Transverse colon (tissue), 4 donors: Measurements from ENCODE around the gene MYBPH. TPM values are rescaled to one million over a fixed set of nuclear protein-coding genes. Genes with fewer than 3 reads are reported as not detected.

Experiments
- DNase-seq: peaks from one replicate; pipeline ENCODE4 v3.0.0-alpha.2; 2019
- H3K27ac ChIP-seq, 4 donors: fragments of 200-600 bp; sonication (generic); 2 replicates each; pipeline ENCODE4 v1.5.1; 2016 to 2018; ENCODE audit warnings: inconsistent platforms in 4 of 4
- H3K27me3 ChIP-seq: fragments of 200-600 bp; sonication (generic); 2 replicates; pipeline ENCODE4 v1.5.1; 2017; ENCODE audit warnings: inconsistent platforms
- H3K36me3 ChIP-seq, 4 donors: fragments of 200-600 bp; sonication (generic); 2 replicates each; pipeline ENCODE4 v1.5.1; 2017 to 2019; ENCODE audit warnings: inconsistent platforms in 4 of 4
- H3K4me1 ChIP-seq, 4 donors: fragments of 200-600 bp; sonication (generic); 2 replicates each; pipeline ENCODE4 v1.5.1; 2017 to 2020; ENCODE audit warnings: inconsistent platforms in 4 of 4
- H3K4me3 ChIP-seq, 4 donors: fragments of 200-600 bp; sonication (generic); 1 replicate in 1 of 4; 2 replicates in 3 of 4; pipeline versions ENCODE4 v1.5.1 to v1.6.1; 2017 to 2019; ENCODE audit warnings: inconsistent platforms in 4 of 4
- H3K9me3 ChIP-seq, 2 donors: fragments of 200-600 bp; sonication (generic); 2 replicates each; pipeline ENCODE4 v1.5.1; 2017 to 2019; ENCODE audit warnings: inconsistent platforms in 2 of 2
- CTCF ChIP-seq, 5 experiments: fragments of 200-600 bp in 3 of 5; fragments of 450-650 bp in 2 of 5; sonication (generic) in 3 of 5; IDR thresholded peaks; 1 replicate in 2 of 5; 2 replicates in 3 of 5; pipeline ENCODE4 v1.5.1; 2016 to 2017; ENCODE audit warnings: antibody characterized with exemption in 5 of 5, inconsistent platforms in 3 of 5, mild to moderate bottlenecking in 2 of 5, moderate library complexity in 1 of 5
- EP300 ChIP-seq: sonication (generic); formaldehyde crosslinking; IDR thresholded peaks from one replicate; pipeline ENCODE4 v1.6.1; 2017; ENCODE audit warnings: antibody characterized with exemption, low read depth
- POLR2A ChIP-seq: fragments of 450-650 bp; IDR thresholded peaks from one replicate; pipeline ENCODE4 v1.6.1; 2016; ENCODE audit warnings: antibody characterized with exemption, mild to moderate bottlenecking, moderate library complexity
- POLR2AphosphoS5 ChIP-seq, 3 donors: sonication (generic); formaldehyde crosslinking; IDR thresholded peaks; one replicate each; pipeline ENCODE4 v1.6.1; 2016; ENCODE audit warnings: antibody characterized with exemption in 3 of 3
- WGBS, 2 donors: methylation state at CpG; one replicate each; pipeline ENCODE4 v1.1.5; 2018; ENCODE audit warnings: low coverage in 1 of 2; 5-methylcytosine and 5-hydroxymethylcytosine counted together
- in situ Hi-C, 4 donors: fragments of 200-750 bp; cut with MboI; loops; one replicate each; pipeline versions ENCODE4 v1.15.0 to v1.15.1; 2017; ENCODE audit warnings: low sequenced_read_pairs in 3 of 4, low pct_ligation_motif_present in 1 of 4, low pct_unique_long_range_greater_than_20kb in 1 of 4
- intact Hi-C: fragments of 100-400 bp; cut with DNase I; formaldehyde crosslinking; loops from one replicate; pipeline ENCODE4 v1.15.1; 2023; ENCODE audit warnings: low total_unique reads
- total RNA-seq, 4 donors: library from RNA; depleted of rRNA; stranded (reverse); fragments of >200 nt; gene quantifications; one replicate each; pipeline ENCODE4 v1.1.0, GENCODE V29; 2016

MYBPH gene
- total RNA-seq, 4 donors from 2014 or later: not detected

GRCh38 chr1:203146537-203146936, 29.1 kb downstream of the MYBPH start:
- Histone ChIP-seq H3K9me3 (no peaks in the 10 kb centered on the region), H3K27me3 (no peaks in the 10 kb centered on the region), H3K4me3 (no peak overlapping the region), H3K36me3 (no peaks in the 10 kb centered on the region), H3K4me1 (no peaks in the 10 kb centered on the region), H3K27ac (no peak overlapping the region)
- WGBS, 2 donors: 84 to 96% methylated on average over 4 to 7 of the region's 7 CpGs
- in situ Hi-C loops (no loop called here), intact Hi-C loops (no loop called here)
- TF ChIP-seq POLR2A: no peak
- TF ChIP-seq EP300: no peak
- no peak for TF ChIP-seq CTCF (IDR thresholded peaks at IDR 0.05)
- no peak for TF ChIP-seq POLR2AphosphoS5 (IDR thresholded peaks at IDR 0.05)
- no peak for DNase-seq

GRCh38 chr1:203146042-203146369, 29.6 kb downstream of the MYBPH start:
- no peak for TF ChIP-seq EP300
- TF ChIP-seq POLR2AphosphoS5 (IDR thresholded peaks at IDR 0.05): no peak
- no peak for TF ChIP-seq POLR2A
- TF ChIP-seq CTCF (IDR thresholded peaks at IDR 0.05): no peak
- DNase-seq: no peak
- Histone ChIP-seq H3K36me3 (no peaks in the 10 kb centered on the region), H3K4me1 (no peaks in the 10 kb centered on the region), H3K9me3 (no peaks in the 10 kb centered on the region), H3K27me3 (no peaks in the 10 kb centered on the region), H3K4me3 (no peak overlapping the region), H3K27ac (no peak overlapping the region)
- intact Hi-C loops: no loop called here
- WGBS, 2 donors: 94% methylated on average over 2 of the region's 2 CpGs; no CpG with 5 or more reads in 1 of the 2 donors
- in situ Hi-C loops: no loop called here

- Histone ChIP-seq H3K27ac (no peak overlapping the region), H3K4me3 (no peak overlapping the region), H3K9me3 (no peaks in the 10 kb centered on the region), H3K36me3 (no peaks in the 10 kb centered on the region), H3K4me1 (no peaks in the 10 kb centered on the region), H3K27me3 (no peaks in the 10 kb centered on the region)
- 91% methylated on average over 9 of the region's 13 CpGs; no CpG with 5 or more reads in 1 of the 2 donors for WGBS, 2 donors
- DNase-seq: no peak
- in situ Hi-C loops: no loop called here
- TF ChIP-seq CTCF (IDR thresholded peaks at IDR 0.05) (no peak), POLR2AphosphoS5 (IDR thresholded peaks at IDR 0.05) (no peak), EP300 (no peak), POLR2A (no peak)
- intact Hi-C loops: no loop called here
These were observed 30.1 kb downstream of the MYBPH start for GRCh38 chr1:203145321-203146041.

- in situ Hi-C loops (no loop called here), intact Hi-C loops (no loop called here)
- WGBS, 2 donors: 29 to 51% methylated on average over 1 to 6 of the region's 6 CpGs
- Histone ChIP-seq H3K4me1 (no peaks in the 10 kb centered on the region), H3K4me3 (no peak overlapping the region), H3K9me3 (no peaks in the 10 kb centered on the region), H3K27ac (no peak overlapping the region), H3K27me3 (no peaks in the 10 kb centered on the region), H3K36me3 (no peaks in the 10 kb centered on the region)
- DNase-seq: no peak
- no peak for TF ChIP-seq POLR2AphosphoS5 (IDR thresholded peaks at IDR 0.05)
- no peak for TF ChIP-seq EP300
- TF ChIP-seq POLR2A: no peak
These were observed 31.0 kb downstream of the MYBPH start for GRCh38 chr1:203144661-203145060.

- no peak for DNase-seq
- in situ Hi-C loops (no loop called here), intact Hi-C loops (no loop called here)
- no peak overlapping the region for H3K27ac ChIP-seq
- no peaks in the 10 kb centered on the region for H3K27me3 ChIP-seq
- no peak overlapping the region for H3K4me3 ChIP-seq
- no peaks in the 10 kb centered on the region for H3K9me3 ChIP-seq
- TF ChIP-seq CTCF (IDR thresholded peaks at IDR 0.05): no peak
- TF ChIP-seq POLR2A: no peak
- no peak for TF ChIP-seq POLR2AphosphoS5 (IDR thresholded peaks at IDR 0.05)
- TF ChIP-seq EP300: no peak
- H3K36me3 ChIP-seq: no peaks in the 10 kb centered on the region
- WGBS, 2 donors: 64 to 69% methylated on average over 9 to 11 of the region's 11 CpGs
- no peaks in the 10 kb centered on the region for H3K4me1 ChIP-seq
These were observed 32.0 kb downstream of the MYBPH start for GRCh38 chr1:203143641-203144040.
